ENCODE measurements around the gene PIAS2.
"Not testable (repeated sequence)": the region's sequence is repeated elsewhere in the genome, so short reads cannot be mapped to it uniquely, and the experiment has no call there.

Gene PIAS2

DNA sequence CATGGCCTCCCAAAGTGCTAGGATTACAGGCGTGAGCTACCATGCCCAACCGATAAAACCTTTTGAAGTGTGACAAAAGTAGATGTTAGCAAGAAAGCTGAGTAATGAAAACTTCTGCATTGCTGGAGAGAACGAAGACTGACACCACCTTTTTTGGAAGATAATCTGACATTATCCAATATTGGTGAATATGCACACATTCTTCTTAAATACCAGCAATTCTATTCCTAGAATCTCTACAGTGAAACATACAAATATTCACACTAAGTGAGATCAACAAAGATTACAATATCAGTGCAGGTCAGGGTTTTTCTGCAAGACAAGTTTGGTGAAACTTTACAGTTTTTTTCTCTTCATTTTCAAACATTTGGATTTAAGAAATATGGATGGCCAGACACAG, 7.8 kb downstream of the PIAS2 start:
- DNase-seq (ENCODE audit: low read depth in 2 of 2) = no peak

DNA sequence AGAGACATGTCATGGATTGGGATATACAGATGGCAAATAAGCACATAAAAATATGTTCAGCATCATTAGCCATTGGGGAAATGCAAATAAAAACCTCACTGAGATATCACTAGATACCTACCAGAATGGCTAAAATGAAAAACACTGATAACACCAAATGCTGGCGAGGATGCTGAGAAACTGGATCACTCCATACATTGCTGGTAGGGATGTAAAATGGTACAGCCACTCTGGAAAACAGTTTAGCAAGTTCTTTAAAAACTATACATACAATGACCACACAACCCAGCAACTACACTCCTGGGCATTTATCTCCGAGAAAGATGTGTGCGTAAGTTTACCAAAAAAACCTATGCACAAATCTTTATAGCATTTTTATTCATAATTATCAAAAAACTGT, 13.9 kb downstream of the PIAS2 start:
- DNase-seq (ENCODE audit: low read depth in 2 of 2) = no peak

DNA sequence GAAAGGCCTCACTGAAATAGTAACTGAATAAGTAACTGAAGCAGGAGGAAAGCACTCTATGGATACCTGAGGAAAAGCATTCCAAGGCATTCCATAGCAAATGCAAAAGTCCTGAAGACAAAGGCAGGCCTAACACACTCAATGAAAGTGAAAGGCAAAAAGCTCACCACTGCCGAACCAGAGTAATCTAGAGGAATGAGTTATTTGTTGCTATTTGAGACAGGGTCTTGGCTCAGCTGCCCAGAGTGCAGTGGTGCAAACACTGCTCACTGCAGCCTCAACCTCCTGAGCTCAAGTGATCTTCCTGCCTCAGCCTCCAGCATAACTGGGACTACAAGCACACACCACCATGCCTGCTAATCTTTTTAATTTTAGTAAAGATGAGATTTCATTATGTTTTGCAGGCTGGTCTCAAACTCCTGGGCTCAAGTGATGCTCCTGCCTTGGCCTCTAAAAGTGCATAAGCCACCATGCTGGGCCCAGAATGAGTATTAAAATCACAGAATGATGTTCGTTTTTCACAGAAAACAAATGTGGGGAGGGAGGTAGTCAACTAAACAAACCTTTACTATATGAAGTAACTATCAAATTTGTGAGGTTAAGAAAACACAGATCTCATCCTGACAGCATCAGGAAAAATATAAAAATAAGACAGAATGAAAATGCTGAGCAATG, 17.9 kb downstream of the PIAS2 start:
- DNase-seq (ENCODE audit: low read depth in 2 of 2) = no peak

DNA sequence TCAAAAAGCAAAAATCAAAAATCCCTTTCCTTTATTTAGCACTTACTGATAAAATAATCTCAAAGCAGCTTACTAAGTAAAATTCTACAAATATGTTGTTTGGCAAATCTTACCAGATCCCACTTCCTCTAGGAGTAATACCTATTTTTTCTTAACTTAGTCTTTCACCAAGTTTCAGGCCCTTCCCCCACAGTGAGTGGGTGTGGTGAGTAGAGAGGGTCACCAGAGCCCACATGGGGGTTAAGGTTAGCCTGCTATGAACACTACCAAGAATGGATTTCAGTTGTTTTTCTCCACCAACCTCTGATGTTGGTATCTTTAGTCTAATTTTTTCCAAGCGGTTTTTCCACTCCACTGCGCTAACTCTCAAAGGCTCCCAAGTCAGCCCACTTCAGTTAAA, 23.2 kb downstream of the PIAS2 start:
- no peak for DNase-seq (ENCODE audit: low read depth in 2 of 2)

DNA sequence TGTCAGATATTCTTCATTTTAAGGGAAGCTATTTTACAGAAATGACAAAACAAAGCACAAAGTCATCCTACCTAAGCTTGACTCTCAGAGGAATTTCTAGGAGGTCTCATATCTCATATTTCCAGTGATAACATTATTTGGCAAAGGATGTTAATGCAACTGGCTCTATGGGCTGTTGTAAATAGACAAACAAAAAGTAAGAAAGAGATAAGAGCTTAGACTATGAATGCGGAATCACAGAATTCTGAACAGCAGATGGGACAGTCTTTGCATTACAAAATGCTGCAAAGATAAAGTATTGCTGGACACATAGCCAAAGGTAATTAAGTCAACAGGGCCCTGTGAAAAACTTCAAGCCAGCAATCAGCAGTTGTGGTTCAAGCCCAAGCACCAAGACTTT, 23.9 kb downstream of the PIAS2 start:
- DNase-seq (ENCODE audit: low read depth in 2 of 2) = no peak

DNA sequence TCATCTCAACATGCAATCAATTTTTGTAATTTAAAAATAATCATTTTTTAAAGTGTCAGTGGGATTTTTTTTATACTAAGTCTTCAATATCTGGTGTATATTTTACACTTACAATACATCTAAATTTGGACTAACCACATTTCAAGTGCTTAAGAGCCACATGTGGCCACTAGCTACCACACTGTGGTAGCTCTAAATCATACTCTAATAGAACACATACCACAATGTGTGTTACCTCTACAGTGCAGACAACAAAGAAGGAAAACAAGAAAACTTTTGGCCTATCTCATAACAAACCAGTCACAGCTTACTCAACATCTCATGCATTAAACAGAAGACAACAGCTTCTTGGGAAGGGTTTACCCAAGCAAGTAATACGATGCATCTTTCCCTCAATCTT, 24.5 kb downstream of the PIAS2 start:
- no peak for DNase-seq (ENCODE audit: low read depth in 2 of 2)

DNA sequence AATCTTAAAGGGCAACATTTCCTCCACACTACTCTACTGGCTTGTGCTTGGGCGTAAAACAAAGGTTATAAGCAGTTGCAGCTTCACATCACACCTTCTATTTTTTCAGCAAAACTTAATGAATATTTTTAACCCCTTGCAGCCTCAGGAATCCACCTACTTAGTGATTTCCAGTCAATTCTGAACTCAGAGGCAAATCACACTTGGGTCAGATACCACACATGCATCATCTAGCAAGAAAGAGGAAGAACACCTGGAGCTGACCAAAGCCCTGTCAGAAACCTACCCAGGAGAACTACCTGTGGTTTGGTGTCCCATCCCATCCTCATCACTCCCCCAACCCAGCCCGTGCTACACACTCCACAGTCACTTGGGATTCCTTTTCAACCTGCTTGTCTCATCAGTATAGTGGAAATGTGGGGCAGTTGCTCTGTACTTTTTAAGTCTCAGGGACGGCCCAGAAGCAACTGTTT, 25.5 kb downstream of the PIAS2 start:
- no peak for DNase-seq (ENCODE audit: low read depth in 2 of 2)

DNA sequence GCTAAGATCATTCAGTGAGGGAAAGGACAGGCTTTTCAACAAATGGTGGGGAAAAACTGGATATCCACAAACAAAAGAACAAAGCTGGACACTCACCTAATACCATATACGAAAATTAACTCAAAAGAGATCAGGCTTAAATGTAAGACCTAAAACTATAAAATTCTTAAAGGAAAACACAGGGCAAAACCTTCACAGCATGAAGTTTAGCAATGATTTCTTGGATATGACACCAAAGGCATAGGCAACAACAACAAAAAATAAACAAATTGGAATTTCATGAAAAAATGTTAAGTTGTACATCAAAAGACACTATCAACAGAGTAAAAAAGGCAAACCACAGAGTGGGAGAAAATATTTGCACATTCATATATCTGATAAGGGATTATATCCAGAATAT, 28.3 kb downstream of the PIAS2 start:
- DNase-seq (ENCODE audit: low read depth in 2 of 2) = no peak

DNA sequence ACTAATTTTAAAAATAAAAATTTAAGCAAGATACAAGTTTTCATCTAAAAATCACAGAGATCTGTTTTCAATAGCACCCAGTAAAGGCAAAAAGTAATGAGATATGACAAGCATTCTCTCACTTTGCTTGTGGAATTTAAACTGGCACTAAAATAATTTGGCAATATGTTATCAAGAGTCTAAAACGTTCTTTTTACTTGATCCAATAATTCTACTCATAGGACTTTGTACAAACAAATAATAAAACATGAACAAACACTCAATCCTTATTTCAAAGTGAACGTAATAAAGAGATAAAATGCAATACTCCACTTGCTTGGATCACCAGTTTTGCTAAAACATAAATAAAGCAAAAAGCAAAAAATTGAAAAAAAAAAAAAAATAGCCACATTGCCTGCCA, 30.4 kb downstream of the PIAS2 start:
- no peak for DNase-seq (ENCODE audit: low read depth in 2 of 2)

DNA sequence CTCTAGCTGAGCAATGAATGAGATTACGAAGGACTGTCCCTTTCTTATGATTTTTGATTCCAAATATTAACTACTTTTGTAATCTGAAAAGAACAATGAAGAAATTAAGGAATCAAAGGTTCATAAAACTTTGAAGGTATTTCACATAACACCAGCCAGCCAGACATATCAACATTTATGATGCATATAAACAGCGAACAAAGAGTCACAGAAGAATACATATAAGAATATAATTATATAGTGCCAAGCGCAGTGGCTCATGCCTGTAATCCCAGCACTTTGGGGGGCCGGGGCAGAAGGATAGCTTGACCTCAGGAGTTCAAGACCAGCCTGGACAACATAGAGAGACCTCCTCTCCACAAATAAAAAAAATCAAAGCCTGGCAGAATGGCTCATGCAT, 34.1 kb downstream of the PIAS2 start:
- DNase-seq (ENCODE audit: low read depth in 2 of 2) = no peak

DNA sequence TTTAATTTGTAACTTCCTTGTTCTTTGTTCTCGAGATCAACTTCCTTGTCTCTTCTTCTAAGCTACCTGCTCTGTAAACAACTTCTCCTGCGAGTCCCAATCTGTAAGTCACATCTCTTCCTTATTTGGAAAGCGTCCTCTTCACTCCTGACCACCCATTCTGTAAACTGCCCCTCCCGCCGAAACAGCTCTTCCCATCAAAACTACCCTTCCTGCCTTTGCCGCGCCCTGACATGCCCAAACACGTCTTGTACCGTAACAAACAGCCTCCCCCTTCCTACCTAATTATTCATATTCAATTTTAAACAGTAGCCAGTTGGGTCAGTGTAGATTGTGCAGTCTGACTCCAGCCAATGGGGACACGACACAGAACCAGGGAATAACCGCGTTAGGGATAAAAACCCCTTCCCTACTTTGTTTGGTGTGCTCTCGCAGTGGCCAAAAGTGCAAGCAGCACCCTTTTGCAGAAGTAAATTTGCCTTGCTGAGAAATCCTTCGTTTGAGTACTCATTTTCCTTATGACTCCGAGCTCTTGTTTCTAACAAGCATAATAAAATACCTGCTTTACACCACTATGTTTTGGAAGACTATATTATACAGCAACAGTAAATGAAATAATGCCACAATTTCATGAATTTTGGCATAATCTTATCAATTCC, 39.8 kb downstream of the PIAS2 start:
- no peak for DNase-seq (ENCODE audit: low read depth in 2 of 2)

DNA sequence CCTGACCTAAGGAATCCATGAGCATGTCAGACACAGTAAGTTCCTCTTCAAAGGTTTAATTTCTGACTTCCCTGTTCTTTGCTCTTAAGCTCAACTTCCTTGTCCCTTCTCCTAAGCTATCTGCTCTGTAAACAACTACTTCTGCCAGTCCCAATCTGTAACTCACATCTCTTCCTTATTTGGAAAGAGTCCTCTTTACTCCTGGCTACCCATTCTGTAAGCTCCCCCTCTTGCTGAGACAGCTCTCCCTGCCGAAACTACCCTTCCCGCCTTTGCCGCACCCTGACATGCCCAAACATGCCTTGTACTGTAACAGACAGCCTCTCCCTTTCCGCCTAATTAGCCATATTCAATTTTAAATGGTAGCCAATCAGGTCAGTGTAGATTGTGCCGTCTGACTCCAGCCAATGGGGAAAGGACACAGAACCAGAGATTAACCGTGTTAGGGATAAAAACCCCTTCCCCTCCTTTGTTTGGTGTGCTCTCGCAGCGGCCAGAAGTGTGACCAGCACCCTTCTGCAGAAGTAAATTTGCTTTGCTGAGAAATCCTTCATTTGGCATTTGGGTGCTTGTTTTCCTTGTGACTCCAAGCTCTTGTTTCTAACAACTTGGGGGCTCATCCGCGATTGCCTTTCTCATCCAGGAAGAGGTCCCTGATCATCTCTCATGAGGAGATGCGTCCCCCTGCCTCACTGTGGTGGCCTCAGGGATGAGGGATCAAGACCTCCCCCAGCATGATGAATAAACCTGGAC, 49.0 kb downstream of the PIAS2 start:
- DNase-seq (ENCODE audit: low read depth in 2 of 2) = no peak

DNA sequence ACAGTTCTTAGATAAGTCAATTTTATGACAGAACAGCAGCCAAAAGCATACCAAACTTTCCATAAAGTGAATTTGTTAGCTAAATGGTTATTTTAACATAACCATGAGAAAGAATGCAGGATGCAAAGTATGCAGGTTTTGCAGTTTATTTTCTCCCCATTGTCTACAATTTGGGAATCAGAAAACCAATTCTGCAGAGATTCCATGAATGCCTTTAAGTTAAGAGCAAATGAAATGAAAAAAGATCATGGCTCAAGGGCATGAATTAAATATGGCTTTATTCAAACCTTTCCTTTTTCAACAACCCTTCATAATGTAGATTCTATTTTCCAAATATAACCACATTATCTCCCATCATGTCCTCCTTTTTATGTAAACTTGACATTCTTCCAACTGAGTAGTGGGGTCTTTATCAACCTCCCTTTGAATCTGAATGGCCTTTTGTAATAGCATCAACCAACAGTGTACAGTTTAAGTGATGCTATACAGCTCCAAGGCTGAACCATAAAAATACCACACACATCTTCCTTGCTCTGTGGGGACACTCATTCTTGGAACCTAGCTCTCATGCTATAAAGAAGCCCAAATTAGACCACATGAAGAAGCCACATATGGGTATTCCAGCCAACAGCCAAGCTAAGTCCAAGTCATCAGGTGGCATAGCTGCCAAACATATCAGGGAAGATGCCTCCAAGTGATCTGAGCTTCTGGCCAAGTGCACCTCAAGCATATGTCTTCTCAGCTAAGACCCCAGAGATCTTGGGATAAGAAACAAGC, 49.8 kb downstream of the PIAS2 start:
- no peak for DNase-seq (ENCODE audit: low read depth in 2 of 2)

DNA sequence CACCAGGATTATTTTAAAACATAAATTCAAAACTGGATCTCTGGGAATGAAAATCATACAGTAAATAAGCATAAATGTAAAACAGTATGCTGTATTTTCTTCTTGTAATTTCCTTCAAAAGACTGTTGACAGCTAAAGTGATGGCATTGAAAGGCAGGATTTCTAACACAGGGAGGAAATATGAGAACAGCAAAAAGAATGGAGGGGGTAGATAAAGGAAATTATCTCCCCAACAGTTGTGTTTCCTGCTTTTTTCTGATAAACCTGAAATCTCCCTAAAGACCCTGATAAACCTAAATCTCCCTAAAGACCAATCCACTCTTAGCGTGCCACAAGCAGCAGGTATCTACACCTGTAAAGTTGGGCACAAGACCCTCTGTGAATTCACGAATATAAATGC, 50.8 kb downstream of the PIAS2 start:
- no peak for DNase-seq (ENCODE audit: low read depth in 2 of 2)

DNA sequence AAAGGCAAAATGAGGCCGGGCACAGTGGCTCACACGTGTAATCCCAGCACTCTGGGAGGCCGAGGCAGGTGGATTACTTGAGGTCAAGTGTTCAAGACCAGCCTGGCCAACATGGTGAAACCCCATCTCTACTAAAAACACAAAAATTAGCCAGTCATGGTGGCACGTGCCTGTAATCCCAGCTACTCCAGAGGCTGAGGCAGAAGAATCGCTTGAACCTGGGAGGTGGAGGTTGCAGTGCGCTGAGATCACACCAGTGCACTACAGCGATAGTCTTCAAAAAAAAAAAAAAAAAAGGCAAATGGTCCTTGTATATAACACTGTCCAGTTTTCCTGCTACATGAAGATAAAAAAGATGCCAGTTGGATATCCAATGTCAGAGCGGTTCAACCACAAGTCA, 52.1 kb downstream of the PIAS2 start:
- not testable (repeated sequence) for DNase-seq (ENCODE audit: low read depth in 2 of 2)

DNA sequence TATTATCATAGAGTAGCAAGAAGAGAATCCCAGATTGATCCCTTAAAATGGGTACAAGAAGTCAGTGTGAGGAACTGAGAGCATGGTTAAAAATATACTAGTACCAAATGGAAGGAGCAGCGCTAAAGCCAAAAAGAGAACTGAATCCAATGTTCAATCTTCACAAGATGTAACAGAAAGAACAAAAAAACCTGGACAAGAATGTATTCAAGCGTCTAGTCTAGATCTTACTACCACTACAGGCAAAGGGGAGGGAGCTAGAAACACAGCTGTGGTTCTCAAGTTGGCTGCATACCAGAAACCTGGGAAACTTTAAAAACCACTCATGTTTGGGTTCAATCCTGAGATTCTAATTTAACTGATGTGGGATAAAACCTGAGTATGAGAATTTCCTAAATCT, 57.5 kb downstream of the PIAS2 start:
- DNase-seq (ENCODE audit: low read depth in 2 of 2) = peak in 1 of 2 experiments; percentile 4

DNA sequence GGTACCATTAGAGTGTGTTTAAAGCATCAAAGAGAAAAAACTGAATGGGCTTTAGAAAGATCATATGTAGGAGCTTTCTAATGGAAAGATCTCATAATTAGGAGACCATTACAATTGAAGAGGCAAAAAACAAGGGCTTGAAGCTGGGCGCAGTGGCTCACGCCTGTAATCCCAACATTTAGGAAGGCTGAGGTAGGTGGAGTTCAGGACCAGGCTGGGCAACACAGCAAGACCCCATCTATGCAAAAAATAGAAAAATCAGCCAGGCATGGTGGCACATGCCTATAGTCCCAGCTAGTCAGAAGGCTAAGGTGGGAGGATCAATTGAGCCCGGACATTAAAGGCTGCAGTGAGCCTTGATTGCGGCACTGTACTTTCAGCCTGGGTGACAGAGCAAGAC, 59.0 kb downstream of the PIAS2 start:
- no peak for DNase-seq (ENCODE audit: low read depth in 2 of 2)

DNA sequence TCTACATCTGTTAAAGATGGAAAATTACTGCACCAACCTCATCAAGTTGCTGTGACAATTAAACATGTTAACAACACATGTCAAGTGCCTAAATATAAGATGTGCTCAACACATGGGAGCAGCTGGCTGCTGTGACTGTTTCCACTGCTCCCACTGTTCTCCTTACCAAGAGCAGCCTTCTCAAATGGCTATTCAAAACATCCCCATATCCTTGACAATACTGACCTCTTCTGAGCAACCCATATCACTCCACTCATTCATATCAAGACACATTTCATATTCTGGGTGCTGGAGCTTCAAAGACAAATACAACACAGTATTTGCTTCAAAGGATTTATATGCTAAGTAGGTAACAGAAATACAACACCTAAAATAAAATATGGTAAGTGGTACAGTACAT, 60.3 kb downstream of the PIAS2 start:
- no peak for DNase-seq (ENCODE audit: low read depth in 2 of 2)

DNA sequence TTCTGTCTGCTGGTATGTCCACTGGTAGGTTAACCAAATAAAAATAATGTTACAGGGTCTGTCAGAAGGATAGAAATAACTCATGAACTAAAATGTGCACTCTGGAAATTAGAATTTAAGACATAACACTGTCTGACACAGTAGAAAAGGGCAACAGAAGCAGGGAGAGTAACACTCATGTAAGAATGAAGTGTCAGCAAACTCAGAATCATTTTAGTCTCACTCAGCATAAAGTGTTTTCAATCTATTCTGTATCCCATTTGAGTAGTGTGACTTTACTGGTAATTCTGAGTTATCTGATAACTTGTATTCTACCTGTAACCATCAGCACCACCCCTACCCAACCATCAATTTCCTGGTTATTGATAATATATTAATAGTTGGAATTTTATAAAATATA, 68.3 kb downstream of the PIAS2 start:
- DNase-seq (ENCODE audit: low read depth in 2 of 2) = no peak

DNA sequence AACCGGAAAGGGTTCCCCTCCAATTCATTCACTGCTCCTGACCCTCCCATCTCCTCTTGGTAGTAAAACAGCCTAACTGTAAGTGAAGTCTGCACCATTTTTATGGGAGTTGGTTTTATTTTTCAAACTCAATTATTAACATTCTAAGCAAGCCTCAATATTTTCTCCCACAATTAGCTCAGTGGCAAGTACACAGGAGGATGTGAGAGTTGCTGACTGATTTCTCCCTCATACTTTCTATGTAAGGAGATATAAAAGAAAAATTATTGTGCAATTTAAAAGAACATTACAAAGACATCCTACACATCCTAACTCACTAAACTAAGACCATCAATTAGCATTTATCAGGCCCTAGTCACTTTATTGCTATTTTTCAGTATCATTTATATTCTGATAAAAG, 73.9 kb downstream of the PIAS2 start:
- DNase-seq (ENCODE audit: low read depth in 2 of 2) = no peak

DNA sequence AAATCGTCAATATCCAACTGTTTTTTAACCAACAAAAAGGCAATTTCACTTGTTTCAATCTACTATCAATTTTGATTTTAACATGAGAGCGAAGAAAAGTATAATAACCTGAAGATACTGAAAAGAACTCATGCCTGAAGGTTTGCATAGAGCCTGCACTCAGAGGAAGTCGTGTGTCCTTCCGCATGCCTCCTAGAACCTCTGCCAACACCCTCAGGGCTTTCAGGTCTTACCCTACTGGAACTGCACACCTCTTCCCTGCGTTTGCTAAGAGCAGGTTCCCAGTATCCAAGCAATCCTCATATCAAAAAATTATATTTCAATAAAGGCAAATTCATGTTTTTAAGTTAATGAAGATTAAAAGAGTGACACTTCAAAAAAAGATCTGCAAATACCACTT, 74.7 kb downstream of the PIAS2 start:
- no peak for DNase-seq (ENCODE audit: low read depth in 2 of 2)

DNA sequence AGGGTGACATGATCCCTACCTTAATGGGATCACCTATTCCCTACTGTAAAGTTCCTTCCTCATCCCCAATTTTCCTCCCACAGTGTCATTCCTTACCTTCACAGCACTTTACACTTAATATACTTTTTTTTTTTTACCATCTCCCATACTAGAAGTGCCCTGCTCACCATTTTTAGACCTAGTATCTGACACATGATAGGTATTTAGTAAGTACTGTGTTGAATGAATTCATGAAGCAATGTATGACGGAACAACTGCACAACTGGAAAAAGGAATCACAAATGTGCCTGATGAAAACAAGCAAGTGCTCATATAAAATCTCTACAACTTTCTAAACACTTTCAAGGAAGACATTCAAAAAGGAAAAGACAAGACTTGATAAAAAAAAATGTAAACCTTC, 83.4 kb downstream of the PIAS2 start:
- DNase-seq (ENCODE audit: low read depth in 2 of 2) = no peak

Data from fibroblast of skin of left quadriceps (primary cell).